CD4-positive, alpha-beta T cell treated with Interleukin-4 for 1 hour (primary cell): ENCODE data around the gene PARD3B.
A peak's percentile ranks its signal among the peaks of the same experiment; 100 is the strongest.

Experiments
- DNase-seq, 2 donors: peaks; one replicate each; pipeline ENCODE4 v3.0.0-alpha.2; 2020 to 2022

Gene PARD3B

GRCh38 chr2:204972606-204973336, 427.5 kb downstream of the PARD3B start:
- no peak for DNase-seq

- no peak for DNase-seq
Observed at GRCh38 chr2:204973616-204974015, 428.3 kb downstream of the PARD3B start.

- no peak for DNase-seq
Observed at GRCh38 chr2:204974487-204974886, 429.2 kb downstream of the PARD3B start.

GRCh38 chr2:204977914-204978313, 432.6 kb downstream of the PARD3B start:
- DNase-seq: no peak

GRCh38 chr2:204982303-204982702, 437.0 kb downstream of the PARD3B start:
- DNase-seq: no peak

GRCh38 chr2:204984518-204984917, 439.2 kb downstream of the PARD3B start:
- no peak for DNase-seq

- DNase-seq: no peak
Observed at GRCh38 chr2:204986641-204987040, 441.4 kb downstream of the PARD3B start.

GRCh38 chr2:204988836-204989235, 443.6 kb downstream of the PARD3B start:
- no peak for DNase-seq

- DNase-seq: no peak
Observed at GRCh38 chr2:204989877-204990276, 444.6 kb downstream of the PARD3B start.

- no peak for DNase-seq
Observed at GRCh38 chr2:205001300-205001966, 456.2 kb downstream of the PARD3B start.

- DNase-seq: peak in 1 of 2 donors; percentile 32
Observed at GRCh38 chr2:205002390-205002789, 457.1 kb downstream of the PARD3B start.

- DNase-seq: no peak
Observed at GRCh38 chr2:205003288-205003687, 458.0 kb downstream of the PARD3B start.

GRCh38 chr2:205010196-205010595, 464.9 kb downstream of the PARD3B start:
- DNase-seq: no peak

- DNase-seq: no peak
Observed at GRCh38 chr2:205011031-205011430, 465.8 kb downstream of the PARD3B start.

- no peak for DNase-seq
Observed at GRCh38 chr2:205012961-205013360, 467.7 kb downstream of the PARD3B start.

GRCh38 chr2:205013586-205013985, 468.3 kb downstream of the PARD3B start:
- DNase-seq: no peak

- DNase-seq: no peak
Observed at GRCh38 chr2:205014201-205014600, 468.9 kb downstream of the PARD3B start.

- no peak for DNase-seq
Observed at GRCh38 chr2:205017381-205017780, 472.1 kb downstream of the PARD3B start.

GRCh38 chr2:205017912-205018311, 472.6 kb downstream of the PARD3B start:
- DNase-seq: no peak

GRCh38 chr2:205020673-205021072, 475.4 kb downstream of the PARD3B start:
- no peak for DNase-seq

GRCh38 chr2:205022841-205023240, 477.6 kb downstream of the PARD3B start:
- no peak for DNase-seq

GRCh38 chr2:205024822-205025518, 479.7 kb downstream of the PARD3B start:
- DNase-seq: no peak

GRCh38 chr2:205025580-205026240, 480.4 kb downstream of the PARD3B start:
- no peak for DNase-seq
